Head of caudate nucleus (tissue), 42 donors: ENCODE measurements around the gene ZPR1.

Source experiments
- DNase-seq, 42 donors: peaks; one replicate each; pipeline versions ENCODE4 v3.0.0 to v3.0.0-alpha.2; 2020 to 2021; ENCODE audit warnings: mixed read lengths in 7 of 42
- intact Hi-C: fragments of 100-400 bp; cut with DNase I; formaldehyde crosslinking; loops from one replicate; pipeline ENCODE4 v1.15.0; 2022

The ZPR1 gene

GRCh38 chr11:116730601-116731000 lies 57.2 kb downstream of the ZPR1 start:
- intact Hi-C loops: no loop called here
- DNase-seq: peak in 24 of 42 donors; percentile 28 to 83 (median 53)

DNA sequence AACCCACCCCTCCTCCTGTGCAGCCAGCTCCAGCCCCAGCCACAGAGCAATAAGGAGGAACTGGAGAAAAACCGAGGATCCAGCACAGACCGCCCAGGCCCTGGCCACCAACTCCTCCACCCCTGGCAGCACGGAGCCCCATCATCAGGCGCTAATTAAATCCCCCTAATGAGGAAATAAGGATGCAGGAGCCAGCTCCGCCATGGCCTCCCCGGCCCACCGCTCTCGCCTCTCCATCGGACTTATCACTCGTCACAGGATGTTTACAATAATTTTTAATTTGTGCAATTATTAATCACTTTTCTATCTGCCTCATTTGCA lies 57.6 kb downstream of the ZPR1 start:
- DNase-seq: no peak
- intact Hi-C loops: no loop called here

DNA sequence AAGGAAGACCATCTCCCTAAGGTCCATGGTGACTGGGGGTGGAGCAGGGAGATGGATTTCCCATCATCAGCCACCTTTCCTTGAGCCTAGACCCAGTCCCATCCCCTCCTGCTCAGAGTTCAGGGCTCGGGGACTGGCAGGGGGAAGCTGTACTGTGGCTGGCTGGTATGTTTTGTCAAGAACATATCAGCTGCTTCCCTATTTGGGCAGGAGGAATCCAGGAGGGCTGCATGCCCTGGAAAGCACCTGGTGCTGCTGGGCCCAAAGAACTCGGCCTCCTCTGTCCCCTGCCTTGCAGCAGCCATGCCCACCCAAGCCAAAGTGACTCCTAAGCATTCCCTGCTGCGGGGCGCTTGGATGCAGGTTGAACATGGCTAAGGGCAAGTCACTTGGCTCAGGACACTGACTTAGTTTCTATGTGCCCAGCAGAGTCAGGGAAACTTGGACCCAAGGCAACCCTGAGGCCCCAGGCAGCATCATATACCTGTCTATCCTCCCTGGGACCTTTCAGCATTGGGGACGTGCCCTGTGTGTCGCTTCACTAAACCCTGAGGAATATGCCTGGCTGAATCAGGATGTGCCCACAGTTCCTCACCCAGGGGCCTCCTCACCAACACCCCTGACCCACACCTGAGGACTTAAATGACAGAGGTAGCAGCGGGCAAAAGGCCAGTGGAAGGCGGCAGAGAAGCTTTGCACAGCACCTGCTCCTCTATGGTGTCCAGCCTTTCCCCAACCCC lies 58.2 kb downstream of the ZPR1 start:
- no peak for DNase-seq
- intact Hi-C loops: no loop called here

DNA sequence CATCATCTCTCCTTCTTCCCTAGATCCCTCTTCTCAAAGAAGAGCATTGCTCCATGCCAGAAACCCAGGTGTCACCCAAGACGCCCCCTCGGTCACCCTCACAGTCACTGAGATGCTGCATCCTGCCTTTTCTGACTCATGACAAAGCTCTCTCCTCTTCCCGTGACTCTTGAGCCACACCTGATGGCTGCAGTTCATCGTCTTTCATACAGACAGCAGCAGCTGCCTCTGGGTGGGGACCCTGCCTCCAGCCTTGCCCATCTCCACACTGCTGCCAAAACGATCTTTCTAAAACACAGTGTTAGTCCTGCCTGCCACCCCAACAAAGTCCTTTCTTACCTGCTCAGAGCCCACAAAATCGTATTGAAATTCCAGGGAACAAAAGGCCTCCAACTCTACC lies 59.8 kb downstream of the ZPR1 start:
- DNase-seq: no peak
- intact Hi-C loops: no loop called here

GRCh38 chr11:116725434-116726221 lies 62.2 kb downstream of the ZPR1 start:
- DNase-seq: peak in 22 of 42 donors; percentile 24 to 81 (median 46)
- intact Hi-C loops: no loop called here

DNA sequence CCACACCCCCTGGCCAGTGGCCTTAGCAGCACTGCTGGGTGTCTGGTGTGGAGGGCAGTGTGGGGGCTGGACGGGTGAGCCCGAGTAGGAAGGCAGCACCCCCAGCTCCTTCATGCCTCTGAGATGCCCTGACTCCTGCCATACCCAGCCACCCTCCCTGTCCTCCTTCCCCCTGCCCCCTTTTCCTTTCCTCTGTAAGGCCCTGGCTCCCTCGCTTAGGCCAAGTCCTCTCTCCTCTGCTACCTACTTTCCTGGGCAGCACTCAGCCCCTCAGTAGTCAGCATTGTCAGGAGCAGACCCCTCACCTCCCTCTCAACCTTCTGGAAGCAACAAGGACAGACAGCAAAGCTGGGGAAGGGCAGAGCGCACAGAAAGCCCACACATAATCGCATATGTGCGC lies 63.0 kb downstream of the ZPR1 start:
- intact Hi-C loops: no loop called here
- no peak for DNase-seq
